T-helper 1 cell treated with Interleukin-12 subunit alpha and Interleukin-12 subunit beta and Interleukin-4 antibody, amounts not matched to agents 30 μg/mL and 1 μg/mL, for 36 hours (primary cell): ENCODE results near the gene PTPRN2.

ENCODE experiments used
- H3K27ac Mint-ChIP-seq: one replicate; pipeline ENCODE4 v1.8.0; 2021; ENCODE audit warnings: mild to moderate bottlenecking, mixed read lengths
- H3K27me3 Mint-ChIP-seq: one replicate; pipeline ENCODE4 v1.8.0; 2021; ENCODE audit warnings: low read depth, mixed read lengths
- H3K36me3 Mint-ChIP-seq: one replicate; pipeline ENCODE4 v1.8.0; 2021; ENCODE audit warnings: low read depth, mixed read lengths
- H3K4me1 Mint-ChIP-seq: one replicate; pipeline ENCODE4 v1.8.0; 2021; ENCODE audit warnings: low read depth, mixed read lengths
- H3K4me3 Mint-ChIP-seq: one replicate; pipeline ENCODE4 v1.8.0; 2021; ENCODE audit warnings: mild to moderate bottlenecking, moderate library complexity, mixed read lengths
- H3K9me3 Mint-ChIP-seq: one replicate; pipeline ENCODE4 v1.8.0; 2021; ENCODE audit warnings: mixed read lengths

PTPRN2 gene

DNA sequence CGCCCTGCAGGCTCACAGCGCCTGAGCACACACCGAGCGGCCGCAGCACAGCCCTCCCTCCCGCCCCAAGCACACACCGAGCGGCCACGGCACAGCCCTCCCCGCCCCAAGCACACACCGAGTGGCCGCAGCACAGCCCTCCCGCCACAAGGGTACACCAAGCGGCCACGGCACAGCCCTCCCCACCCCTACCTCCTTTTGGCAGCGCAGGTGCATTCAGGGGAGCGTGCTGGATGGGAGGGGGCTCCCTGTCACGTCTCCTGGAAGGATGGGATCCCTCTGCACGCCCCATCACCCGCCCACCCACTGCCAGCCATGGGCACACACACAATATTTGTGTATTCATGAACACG, 768.2 kb downstream of the PTPRN2 start:
- Mint-ChIP-seq H3K27ac (no peak overlapping the region), H3K4me3 (no peak overlapping the region), H3K9me3 (peaks cover 4% of the 10 kb centered on the region), H3K27me3 (no peaks in the 10 kb centered on the region), H3K4me1 (no peaks in the 10 kb centered on the region), H3K36me3 (no peaks in the 10 kb centered on the region)

DNA sequence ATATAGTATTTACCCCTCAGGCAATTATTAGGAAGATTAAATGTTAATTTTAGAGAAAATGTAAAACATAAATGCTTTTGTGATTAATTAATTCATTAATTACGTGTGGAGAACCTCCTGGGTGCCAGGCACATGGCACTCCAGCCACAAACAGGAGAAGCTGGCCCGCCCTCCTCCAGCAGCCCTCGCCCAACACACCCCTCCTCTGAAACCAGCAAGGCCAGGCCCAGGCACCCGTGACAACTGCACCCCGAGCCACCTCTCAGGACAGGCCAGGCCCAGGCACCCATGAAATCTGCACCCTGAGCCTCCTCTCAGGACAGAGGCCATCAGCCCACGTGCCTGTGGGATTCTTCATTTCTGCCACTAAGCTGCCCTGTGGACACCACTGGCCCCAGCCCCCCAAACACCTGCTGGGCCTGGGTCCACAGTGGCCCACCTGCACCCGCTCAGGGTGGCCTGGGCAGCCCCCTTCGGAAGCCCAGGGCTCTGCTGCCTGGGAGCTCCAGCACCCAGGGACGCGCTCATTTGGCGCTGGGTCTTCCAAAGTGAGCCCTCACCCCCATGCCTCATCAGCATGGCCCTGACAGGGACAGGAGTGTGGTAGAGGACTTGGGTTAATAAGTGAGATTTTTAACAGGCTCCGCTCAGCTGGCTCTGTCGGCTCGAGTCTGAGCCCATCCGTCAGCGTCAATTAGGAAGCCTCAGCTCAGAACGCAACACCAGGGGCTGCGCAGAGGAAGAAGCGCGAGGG, 768.7 kb downstream of the PTPRN2 start:
- no peaks in the 10 kb centered on the region for H3K36me3 Mint-ChIP-seq
- peaks cover 4% of the 10 kb centered on the region for H3K9me3 Mint-ChIP-seq
- no peak overlapping the region for H3K27ac Mint-ChIP-seq
- no peaks in the 10 kb centered on the region for H3K4me1 Mint-ChIP-seq
- no peaks in the 10 kb centered on the region for H3K27me3 Mint-ChIP-seq
- no peak overlapping the region for H3K4me3 Mint-ChIP-seq

DNA sequence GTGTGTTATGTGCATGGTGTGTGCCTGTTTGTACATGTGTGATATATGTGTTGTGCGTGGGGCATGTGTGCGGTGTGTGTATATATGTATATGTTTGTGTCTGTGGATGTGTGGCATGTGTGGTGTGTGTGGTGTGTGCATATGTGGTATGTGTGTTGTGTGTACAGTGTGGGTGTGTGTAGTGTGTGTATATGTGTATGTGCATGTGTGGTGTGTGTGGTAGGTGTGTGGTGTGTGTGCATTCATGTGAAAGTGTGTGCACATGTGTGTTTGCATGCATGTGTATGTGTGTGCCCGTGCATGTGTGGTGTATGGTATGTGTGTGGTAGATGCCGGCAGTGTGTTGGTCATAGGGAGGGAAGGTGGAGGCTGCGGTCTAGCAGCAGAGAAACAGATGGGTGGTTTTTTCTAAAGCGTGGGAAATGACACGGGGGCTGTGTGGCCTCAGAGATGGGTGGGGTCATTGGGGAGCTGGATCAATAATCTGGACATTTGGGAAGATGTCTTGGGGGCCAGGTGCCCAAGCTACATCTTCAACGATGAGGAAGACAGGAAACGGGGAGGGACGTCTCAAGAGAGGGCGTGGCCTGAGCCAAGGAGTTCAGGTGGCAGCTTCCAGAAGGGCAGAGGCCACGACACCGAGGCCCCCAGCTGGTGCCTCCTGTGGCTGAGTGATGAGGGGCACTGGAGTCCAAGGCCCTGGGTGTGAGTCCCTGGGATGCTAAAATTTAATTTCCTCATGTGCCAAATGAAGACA, 769.5 kb downstream of the PTPRN2 start:
- peaks cover 4% of the 10 kb centered on the region for H3K9me3 Mint-ChIP-seq
- no peaks in the 10 kb centered on the region for H3K36me3 Mint-ChIP-seq
- no peaks in the 10 kb centered on the region for H3K4me1 Mint-ChIP-seq
- H3K4me3 Mint-ChIP-seq, result no peak overlapping the region
- H3K27ac Mint-ChIP-seq, result no peak overlapping the region
- H3K27me3 Mint-ChIP-seq, result no peaks in the 10 kb centered on the region

DNA sequence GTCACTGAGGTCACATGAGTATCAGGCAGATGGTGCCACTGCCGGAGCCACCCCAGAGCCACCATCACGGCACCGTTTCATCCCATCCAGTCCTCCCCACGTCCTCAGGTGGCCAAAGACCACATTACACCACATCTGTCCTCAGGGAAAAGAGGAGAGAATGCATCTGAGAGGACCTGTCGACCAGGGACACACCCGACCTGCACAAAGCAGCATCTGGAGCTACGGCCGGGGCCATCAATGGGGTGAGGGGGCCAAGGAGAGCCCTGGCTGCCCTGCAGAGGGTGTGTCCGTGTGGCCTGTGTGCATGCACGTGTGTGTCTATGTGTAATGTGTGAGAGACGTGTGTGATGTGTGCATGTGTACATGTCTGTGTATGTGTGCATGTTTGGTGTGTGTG, 770.2 kb downstream of the PTPRN2 start:
- H3K4me3 Mint-ChIP-seq, result no peak overlapping the region
- peaks cover 4% of the 10 kb centered on the region for H3K9me3 Mint-ChIP-seq
- no peaks in the 10 kb centered on the region for H3K27me3 Mint-ChIP-seq
- H3K4me1 Mint-ChIP-seq, result no peaks in the 10 kb centered on the region
- no peak overlapping the region for H3K27ac Mint-ChIP-seq
- no peaks in the 10 kb centered on the region for H3K36me3 Mint-ChIP-seq

DNA sequence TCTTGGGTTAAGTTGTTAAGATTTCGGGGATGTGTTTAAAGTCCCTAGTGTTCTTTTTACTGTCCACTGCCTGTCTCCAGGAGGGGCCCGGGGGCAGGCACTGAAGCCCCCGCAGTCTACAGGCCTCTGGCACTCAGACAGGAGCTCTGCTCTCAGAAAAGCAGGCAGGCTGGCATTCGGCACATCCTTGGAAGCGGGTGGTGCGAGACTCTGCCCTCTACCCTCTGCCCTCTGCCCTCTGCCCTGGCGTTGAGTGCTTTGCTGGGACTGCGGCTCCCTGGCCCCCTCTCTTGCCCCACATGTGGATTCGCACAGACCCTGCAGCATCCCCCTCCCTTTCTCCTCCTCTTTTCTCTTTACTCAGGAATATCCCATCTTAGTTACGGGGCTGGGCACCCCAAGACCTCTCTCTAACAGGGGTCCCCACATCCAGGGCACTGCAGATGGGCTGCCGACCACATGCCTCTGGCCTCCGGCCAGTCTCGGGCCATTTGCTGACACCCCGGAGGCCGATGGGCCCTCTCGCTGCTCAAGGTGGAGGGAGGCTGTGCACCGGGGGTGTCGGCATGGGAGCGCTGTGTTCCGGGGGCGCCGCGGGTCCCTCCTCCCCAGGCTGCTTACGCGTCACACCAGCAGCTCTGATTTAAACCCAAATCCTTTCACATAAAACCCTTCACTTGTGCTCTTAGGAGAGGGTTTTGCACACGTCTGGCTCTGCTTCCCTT, 770.9 kb downstream of the PTPRN2 start:
- H3K9me3 Mint-ChIP-seq, result peaks cover 4% of the 10 kb centered on the region
- no peaks in the 10 kb centered on the region for H3K4me1 Mint-ChIP-seq
- H3K36me3 Mint-ChIP-seq, result no peaks in the 10 kb centered on the region
- no peak overlapping the region for H3K4me3 Mint-ChIP-seq
- H3K27ac Mint-ChIP-seq, result no peak overlapping the region
- no peaks in the 10 kb centered on the region for H3K27me3 Mint-ChIP-seq

DNA sequence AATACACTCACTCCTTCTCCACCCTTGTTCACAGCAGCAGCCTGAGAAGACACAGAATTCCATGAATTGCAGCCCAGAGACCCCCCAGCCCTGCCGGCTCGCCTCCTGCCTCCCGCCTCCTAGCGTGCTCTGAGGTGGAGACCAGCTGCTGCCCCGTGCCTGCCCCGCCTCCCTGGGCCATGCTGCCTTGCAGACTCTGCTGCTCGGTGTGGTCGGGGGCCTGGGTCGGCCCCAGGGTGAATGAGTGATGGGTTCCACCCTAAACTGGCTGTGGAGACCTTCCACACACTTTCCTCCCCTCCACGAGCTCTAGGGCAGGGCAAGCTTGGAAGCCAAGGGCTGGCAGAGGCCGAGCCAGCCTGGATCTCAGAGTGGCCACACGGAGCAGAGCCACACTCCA, 771.5 kb downstream of the PTPRN2 start:
- Mint-ChIP-seq H3K9me3 (peaks cover 4% of the 10 kb centered on the region), H3K4me1 (no peaks in the 10 kb centered on the region), H3K4me3 (no peak overlapping the region), H3K36me3 (no peaks in the 10 kb centered on the region), H3K27ac (no peak overlapping the region), H3K27me3 (no peaks in the 10 kb centered on the region)

DNA sequence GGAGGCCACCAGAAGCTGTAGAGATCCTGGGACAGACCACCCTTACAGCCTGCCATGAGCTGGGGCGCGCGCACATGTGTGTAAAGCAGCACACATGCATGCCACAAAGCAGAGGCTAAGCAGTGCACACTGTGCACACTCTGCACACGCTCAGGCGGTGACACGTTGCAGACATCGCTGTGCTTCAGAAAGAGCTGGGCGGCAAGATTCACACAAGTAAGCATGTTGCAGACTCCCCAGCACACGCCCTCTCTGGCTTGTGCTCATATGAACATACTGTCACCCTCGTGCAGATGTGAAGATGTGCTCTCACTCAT, 772.0 kb downstream of the PTPRN2 start:
- Mint-ChIP-seq H3K27me3 (no peaks in the 10 kb centered on the region), H3K27ac (no peak overlapping the region), H3K4me1 (no peaks in the 10 kb centered on the region), H3K4me3 (no peak overlapping the region), H3K36me3 (no peaks in the 10 kb centered on the region), H3K9me3 (peaks cover 4% of the 10 kb centered on the region)

DNA sequence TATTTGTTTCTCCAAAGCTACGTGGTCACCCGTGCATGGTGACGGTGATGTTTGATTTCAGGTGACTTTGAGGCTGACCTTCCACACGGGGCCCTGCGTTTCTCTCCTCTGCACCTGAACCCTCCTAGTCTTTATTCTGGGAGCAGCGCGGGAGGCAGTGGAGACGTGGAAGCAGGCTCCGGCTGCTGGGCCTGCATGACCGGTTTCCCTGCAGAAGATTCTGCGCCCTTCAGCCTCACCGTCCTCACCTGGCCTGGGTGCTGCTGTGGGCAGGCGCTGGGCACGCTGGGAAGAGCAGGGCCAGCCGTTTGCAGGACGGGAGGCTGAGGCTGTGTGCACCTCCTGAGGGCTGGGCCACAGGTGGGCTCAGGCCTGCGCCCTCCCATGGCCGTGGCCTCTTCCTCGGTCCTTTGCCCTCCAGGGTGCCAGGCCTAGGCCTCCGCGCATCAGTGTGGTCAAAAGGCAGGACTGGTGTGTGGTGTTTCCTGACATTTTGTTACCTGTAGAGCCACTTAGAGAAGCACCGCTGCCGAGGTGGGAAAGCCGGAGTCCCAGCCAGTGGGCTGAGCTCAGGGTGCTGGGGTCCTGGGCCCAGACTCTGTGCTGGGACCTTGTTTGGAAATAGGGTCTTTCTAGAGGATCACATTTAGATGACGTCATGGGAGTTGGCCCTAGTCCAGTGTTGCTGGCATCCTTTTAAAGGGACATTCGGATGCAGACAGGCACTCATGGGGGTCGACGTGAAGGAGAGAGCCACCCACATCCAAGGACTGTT, 772.5 kb downstream of the PTPRN2 start:
- Mint-ChIP-seq H3K9me3 (peaks cover 4% of the 10 kb centered on the region), H3K4me1 (no peaks in the 10 kb centered on the region), H3K36me3 (no peaks in the 10 kb centered on the region), H3K27me3 (no peaks in the 10 kb centered on the region), H3K27ac (no peak overlapping the region), H3K4me3 (no peak overlapping the region)

DNA sequence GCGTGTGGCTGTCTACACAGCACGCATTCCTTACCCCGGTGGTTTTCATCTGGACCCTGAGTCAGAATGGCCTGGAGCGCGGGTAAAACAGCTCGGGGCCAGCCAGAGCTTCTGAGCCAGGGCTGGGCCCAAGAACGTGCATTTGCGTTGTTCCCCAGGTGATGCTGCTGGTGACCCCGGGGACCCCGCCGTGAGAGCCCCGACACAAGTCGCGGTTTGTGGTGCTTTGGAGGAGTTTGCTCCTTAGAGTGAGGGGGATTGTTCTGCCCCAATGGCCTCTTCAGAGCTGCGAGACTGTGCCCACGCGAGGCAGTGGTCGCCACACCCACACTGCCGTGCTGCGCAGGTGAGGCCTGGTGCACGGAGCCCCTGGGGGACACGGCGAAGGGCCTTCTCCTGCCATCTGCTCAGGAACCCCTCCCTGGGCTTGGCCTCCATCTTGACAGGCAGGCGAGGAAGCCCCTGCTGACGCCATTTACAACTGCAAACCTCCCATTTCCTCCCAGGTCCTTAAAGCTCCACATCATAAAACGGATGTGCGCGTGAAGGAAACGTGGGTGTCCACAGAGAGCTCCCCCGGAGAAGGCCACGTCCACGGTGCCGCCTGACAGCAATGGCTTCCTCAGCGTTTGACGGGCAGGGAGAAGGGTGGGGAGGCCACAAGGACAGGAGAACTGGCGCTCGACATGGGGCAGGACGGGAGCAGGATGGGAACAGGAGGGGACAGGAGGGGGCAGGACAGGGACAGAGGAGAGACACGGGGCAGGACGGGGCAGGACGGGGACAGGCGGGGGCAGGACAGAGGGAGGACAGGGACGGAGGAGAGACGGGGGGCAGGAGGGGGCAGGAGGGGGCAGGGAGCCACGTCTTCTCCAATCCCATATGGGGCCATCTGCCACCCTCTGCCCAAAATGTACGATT, 773.6 kb downstream of the PTPRN2 start:
- Mint-ChIP-seq H3K27me3 (no peaks in the 10 kb centered on the region), H3K36me3 (no peaks in the 10 kb centered on the region), H3K4me1 (no peaks in the 10 kb centered on the region), H3K4me3 (no peak overlapping the region), H3K9me3 (peaks cover 4% of the 10 kb centered on the region), H3K27ac (no peak overlapping the region)

DNA sequence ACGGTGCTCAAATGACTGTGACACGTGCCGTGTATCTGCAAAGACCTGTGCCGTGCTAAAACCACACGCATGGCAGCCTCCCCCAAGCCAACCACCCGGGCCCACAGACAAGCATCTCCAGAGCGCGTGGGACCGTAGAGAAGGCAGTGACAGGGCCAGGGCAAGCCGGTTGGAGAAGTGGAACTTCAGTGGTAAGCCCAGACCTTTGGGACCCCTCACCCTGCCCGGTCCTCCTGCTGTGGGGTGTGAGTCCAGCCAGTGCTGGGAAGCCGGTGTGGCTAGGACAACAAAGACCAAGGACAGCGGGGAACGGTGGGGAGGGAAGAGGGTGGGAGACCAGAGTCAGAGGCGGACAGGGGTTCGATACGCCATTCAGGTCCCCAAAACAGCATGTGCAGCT, 774.6 kb downstream of the PTPRN2 start:
- H3K4me1 Mint-ChIP-seq, result no peaks in the 10 kb centered on the region
- H3K27ac Mint-ChIP-seq, result no peak overlapping the region
- no peaks in the 10 kb centered on the region for H3K27me3 Mint-ChIP-seq
- peaks cover 3% of the 10 kb centered on the region for H3K9me3 Mint-ChIP-seq
- H3K4me3 Mint-ChIP-seq, result no peak overlapping the region
- H3K36me3 Mint-ChIP-seq, result no peaks in the 10 kb centered on the region

DNA sequence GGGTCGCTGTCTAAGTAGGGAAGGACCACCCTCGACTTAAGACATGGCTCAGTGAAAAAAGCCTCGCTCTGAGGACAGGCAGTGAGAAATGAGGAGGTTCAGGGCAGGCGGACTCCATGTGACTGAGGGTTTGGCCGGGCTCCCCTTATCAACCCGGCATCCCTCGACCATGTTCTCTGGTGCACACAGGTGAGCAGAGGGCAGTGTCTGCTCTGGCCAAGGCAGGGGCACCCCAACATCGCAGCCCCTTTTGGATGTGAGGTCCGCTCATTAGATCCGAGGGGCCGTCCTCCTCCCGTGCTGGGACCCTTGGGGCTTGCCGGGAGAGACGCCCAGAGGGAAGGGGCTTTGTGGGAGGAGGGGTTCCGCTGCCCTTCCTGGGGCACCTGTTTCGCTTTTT, 775.7 kb downstream of the PTPRN2 start:
- Mint-ChIP-seq H3K36me3 (no peaks in the 10 kb centered on the region), H3K9me3 (no peaks in the 10 kb centered on the region), H3K27me3 (no peaks in the 10 kb centered on the region), H3K4me3 (no peak overlapping the region), H3K27ac (no peak overlapping the region), H3K4me1 (no peaks in the 10 kb centered on the region)

DNA sequence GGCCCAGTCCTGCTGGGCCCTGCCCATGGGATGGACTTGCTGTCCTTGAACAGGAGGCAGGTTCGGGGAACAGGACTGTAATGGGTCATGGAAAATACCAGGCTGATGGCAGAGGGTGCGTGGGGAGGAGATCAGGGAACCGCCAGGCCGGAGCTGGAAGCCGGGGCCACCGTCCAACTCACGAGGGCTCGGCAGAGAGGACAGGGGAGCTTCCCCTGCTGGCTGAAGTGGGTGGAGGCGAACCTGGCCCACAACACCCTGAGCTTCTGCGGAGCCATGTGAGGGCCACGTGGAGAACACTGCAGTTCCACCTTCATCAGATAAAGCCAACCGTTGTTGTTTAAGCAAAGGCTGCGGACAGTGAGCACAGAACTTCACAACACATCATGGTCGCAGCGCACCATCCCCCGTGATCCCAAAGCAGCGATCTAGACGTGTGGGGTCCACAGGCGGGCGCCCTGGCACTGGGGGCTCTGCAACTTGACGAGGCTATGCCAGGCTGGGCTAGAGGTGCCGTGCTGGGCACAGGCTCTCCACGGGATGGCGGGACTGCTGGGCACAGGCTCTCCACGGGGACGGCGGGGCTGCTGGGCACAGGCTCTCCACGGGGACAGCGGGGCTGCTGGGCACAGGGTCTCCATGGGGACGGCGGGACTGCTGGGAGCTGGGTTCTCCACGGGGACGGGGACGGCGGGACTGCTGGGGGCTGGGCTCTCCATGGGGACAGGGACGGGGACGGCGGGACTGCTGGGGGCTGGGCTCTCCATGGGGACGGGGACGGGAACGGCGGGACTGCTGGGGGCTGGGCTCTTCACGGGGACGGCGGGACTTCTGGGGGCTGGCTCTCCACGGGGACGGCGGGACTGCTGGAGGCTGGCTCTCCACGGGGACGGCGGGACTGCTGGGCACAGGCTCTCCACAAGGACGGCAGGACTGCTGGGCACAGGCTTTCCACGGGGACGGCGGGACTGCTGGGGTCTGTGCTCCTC, 777.5 kb downstream of the PTPRN2 start:
- no peaks in the 10 kb centered on the region for H3K9me3 Mint-ChIP-seq
- no peak overlapping the region for H3K27ac Mint-ChIP-seq

More for the DNA sequence above, 777.5 kb downstream of the PTPRN2 start:
- no peak overlapping the region for H3K4me3 Mint-ChIP-seq
- no peaks in the 10 kb centered on the region for H3K27me3 Mint-ChIP-seq
- H3K36me3 Mint-ChIP-seq, result no peaks in the 10 kb centered on the region
- no peaks in the 10 kb centered on the region for H3K4me1 Mint-ChIP-seq
